GM23338 (cell line): ENCODE data around the gene CCDC69. TPM values are rescaled to one million over a fixed set of nuclear protein-coding genes. Genes with fewer than 3 reads are reported as not detected.

Experiments used
- ATAC-seq: fragments of 200-7000 bp; cut with Tn5 transposase; 3 replicates; pipeline ENCODE4 v1.9.1; 2020
- DNase-seq: peaks from one replicate; pipeline ENCODE4 v3.0.0-alpha.2; 2015; ENCODE audit warnings: low spot score
- H2AFZ ChIP-seq: fragments of 200-600 bp; sonication (generic); 2 replicates; pipeline ENCODE4 v1.8.0; 2016; ENCODE audit warnings: antibody characterized with exemption, mild to moderate bottlenecking, moderate library complexity
- H3F3A ChIP-seq: fragments of 200-600 bp; sonication (generic); replicated peaks from 2 replicates; pipeline ENCODE4 v1.8.0; 2017; ENCODE audit warnings: antibody characterized with exemption, mixed run types, low read depth
- H3K27ac ChIP-seq: fragments of 200-600 bp; sonication (generic); 2 replicates; pipeline ENCODE4 v1.6.1; 2016; ENCODE audit warnings: low read depth
- H3K27me3 ChIP-seq: fragments of 200-600 bp; sonication (generic); 2 replicates; pipeline ENCODE4 v1.8.0; 2016; ENCODE audit warnings: mild to moderate bottlenecking, mixed run types, moderate library complexity; ENCODE audit not compliant: insufficient read depth
- H3K36me3 ChIP-seq: fragments of 200-600 bp; sonication (generic); 2 replicates; pipeline ENCODE4 v1.8.0; 2016; ENCODE audit warnings: mild to moderate bottlenecking; ENCODE audit not compliant: insufficient read depth
- H3K4me1 ChIP-seq: fragments of 200-600 bp; sonication (generic); 2 replicates; pipeline ENCODE4 v1.8.0; 2016; ENCODE audit warnings: mild to moderate bottlenecking, moderate library complexity; ENCODE audit not compliant: insufficient read depth
- H3K4me2 ChIP-seq: fragments of 200-600 bp; sonication (generic); 2 replicates; pipeline ENCODE4 v1.7.1; 2017; ENCODE audit warnings: mixed run types
- H3K4me3 ChIP-seq: fragments of 200-600 bp; sonication (generic); 2 replicates; pipeline ENCODE4 v1.6.1; 2016; ENCODE audit warnings: mixed run types
- H3K79me2 ChIP-seq: fragments of 200-600 bp; sonication (generic); replicated peaks from 2 replicates; pipeline ENCODE4 v1.8.0; 2017; ENCODE audit warnings: mild to moderate bottlenecking; ENCODE audit not compliant: insufficient read depth
- H3K9me2 ChIP-seq: fragments of 200-600 bp; sonication (generic); 2 replicates; pipeline ENCODE4 v1.8.0; 2017; ENCODE audit not compliant: insufficient read depth
- H4K20me1 ChIP-seq: fragments of 200-600 bp; sonication (generic); replicated peaks from 2 replicates; pipeline ENCODE4 v1.8.0; 2017; ENCODE audit warnings: mild to moderate bottlenecking; ENCODE audit not compliant: insufficient read depth
- H3K27ac Mint-ChIP-seq: 2 replicates; pipeline ENCODE4 v1.8.0; 2020; ENCODE audit warnings: inconsistent platforms, mild to moderate bottlenecking, moderate library complexity, mixed read lengths
- H3K27me3 Mint-ChIP-seq: 3 replicates; pipeline ENCODE4 v1.8.0; 2022; ENCODE audit warnings: low read depth, mild to moderate bottlenecking, moderate library complexity, mixed read lengths, inconsistent platforms; ENCODE audit not compliant: insufficient read depth, poor library complexity
- H3K36me3 Mint-ChIP-seq: 3 replicates; pipeline ENCODE4 v1.8.0; 2021; ENCODE audit warnings: low read depth, mild to moderate bottlenecking, inconsistent platforms, moderate library complexity, mixed read lengths
- H3K4me1 Mint-ChIP-seq: 3 replicates; pipeline ENCODE4 v1.8.0; 2020; ENCODE audit warnings: mild to moderate bottlenecking, inconsistent platforms, mixed read lengths
- H3K4me3 Mint-ChIP-seq: 3 replicates; pipeline ENCODE4 v1.8.0; 2021; ENCODE audit warnings: moderate library complexity, mild to moderate bottlenecking, inconsistent platforms, mixed read lengths
- H3K9me3 Mint-ChIP-seq: 3 replicates; pipeline ENCODE4 v1.8.0; 2020; ENCODE audit warnings: moderate library complexity, mild to moderate bottlenecking, inconsistent platforms, mixed read lengths
- CREB1 ChIP-seq: fragments of 250-450 bp; sonication (Bioruptor Pico); IDR thresholded peaks from 2 replicates; pipeline ENCODE4 v1.5.0; 2020; ENCODE audit warnings: low read depth, mild to moderate bottlenecking, moderate library complexity
- EZH2 ChIP-seq: fragments of 200-600 bp; sonication (generic); IDR thresholded peaks from one replicate; pipeline ENCODE4 v1.8.0; 2017; ENCODE audit warnings: antibody characterized with exemption, mild to moderate bottlenecking, low read depth; ENCODE audit not compliant: unreplicated experiment
- EZH2phosphoT487 ChIP-seq: fragments of 200-600 bp; sonication (generic); IDR thresholded peaks from one replicate; pipeline ENCODE4 v1.8.1; 2018; ENCODE audit warnings: antibody characterized with exemption; ENCODE audit not compliant: unreplicated experiment
- NANOG ChIP-seq: IDR thresholded peaks from 2 replicates; pipeline ENCODE4 v1.6.1; 2016; ENCODE audit warnings: antibody characterized with exemption, borderline replicate concordance
- REST ChIP-seq: IDR thresholded peaks from one replicate; pipeline ENCODE4 v1.6.1; 2018; ENCODE audit warnings: antibody characterized with exemption; ENCODE audit not compliant: unreplicated experiment
- STAT1 ChIP-seq: IDR thresholded peaks from one replicate; pipeline ENCODE4 v1.6.1; 2016; ENCODE audit warnings: antibody characterized with exemption; ENCODE audit not compliant: unreplicated experiment
- ZNF114 ChIP-seq: fragments of 250-450 bp; sonication (Bioruptor Pico); IDR thresholded peaks from 2 replicates; pipeline ENCODE4 v1.5.0; 2020; ENCODE audit warnings: mild to moderate bottlenecking, moderate library complexity
- ZNF331 ChIP-seq: fragments of 250-450 bp; sonication (Bioruptor Pico); IDR thresholded peaks from 2 replicates; pipeline ENCODE4 v1.5.0; 2020; ENCODE audit warnings: low read depth, mild to moderate bottlenecking, moderate library complexity
- ZNF462 ChIP-seq: fragments of 250-450 bp; sonication (Bioruptor Pico); IDR thresholded peaks from 2 replicates; pipeline ENCODE4 v1.5.0; 2020; ENCODE audit warnings: mild to moderate bottlenecking, moderate library complexity
- polyA plus RNA-seq: library from polyadenylated mRNA; unstranded; fragments of >200 nt; fragmentation: Nextera tagmentation; extraction: Ambion mirVana; gene quantifications from 2 replicates; pipeline ENCODE4 v1.2.1, GENCODE V29; 2016
- total RNA-seq: library from RNA; depleted of rRNA; stranded (reverse); fragments of >200 nt; shearing (Covaris generic); gene quantifications from 2 replicates; pipeline ENCODE4 v1.2.3, GENCODE V29; 2014
- TF ChIP-seq, protein P1 (sequence below): IDR thresholded peaks from 2 replicates; pipeline ENCODE4 v1.6.1; 2016; ENCODE audit warnings: antibody characterized with exemption

CCDC69 gene
- total and polyA plus RNA-seq, 2 experiments from 2014 or later: 2.7 to 5.3 TPM

DNA sequence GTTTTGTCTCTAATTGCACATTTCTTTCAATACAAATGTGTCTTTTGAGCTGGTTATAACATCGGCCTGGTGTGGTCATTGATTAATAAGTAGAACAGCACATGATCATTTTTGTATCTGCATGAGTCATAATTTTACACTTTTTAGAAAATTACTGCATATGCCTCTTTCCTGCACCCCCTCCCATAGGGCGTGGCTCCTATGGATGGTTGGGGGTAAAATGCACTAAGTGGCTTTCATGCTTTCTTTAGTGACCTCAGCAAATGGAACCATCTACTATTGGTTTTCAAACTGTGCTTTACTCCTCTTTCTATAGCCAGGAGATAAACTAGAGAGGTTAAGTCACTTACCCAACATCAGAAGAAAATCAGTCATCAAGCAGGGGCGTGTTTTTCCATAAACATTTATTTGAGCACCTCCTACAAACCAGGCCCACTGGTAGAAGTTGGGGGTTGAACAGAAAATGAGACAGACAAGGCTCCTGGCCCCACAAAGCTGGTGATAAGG is 70.1 kb downstream of the CCDC69 start:
- no peaks in the 10 kb centered on the region for H3K36me3 ChIP-seq
- no peaks in the 10 kb centered on the region for H3K9me2 ChIP-seq
- H3K4me3 ChIP-seq: no peak overlapping the region
- H3K4me1 Mint-ChIP-seq: peaks cover 36% of the 10 kb centered on the region
- no peaks in the 10 kb centered on the region; the same call in 2 of the 3 replicates for H3K36me3 Mint-ChIP-seq
- H3K27ac Mint-ChIP-seq: no peak overlapping the region
- H3K4me1 ChIP-seq: peaks cover 24% of the 10 kb centered on the region
- H3K4me2 ChIP-seq: no peak overlapping the region
- H2AFZ ChIP-seq: no peak overlapping the region
- ATAC-seq (no peak), DNase-seq (no peak)
- peaks cover 5% of the 10 kb centered on the region; the same call in 1 of the 2 replicates for H3K27me3 ChIP-seq
- H3K4me3 Mint-ChIP-seq: no peak overlapping the region
- no peaks in the 10 kb centered on the region; the same call in 1 of the 2 replicates for H3F3A ChIP-seq
- H3K27ac ChIP-seq: no peak overlapping the region
- TF ChIP-seq EZH2 (no peak), EZH2phosphoT487 (no peak), ZNF331 (no peak), REST (no peak), CREB1 (no peak), NANOG (no peak), STAT1 (no peak)
- TF ChIP-seq, protein P1, sequence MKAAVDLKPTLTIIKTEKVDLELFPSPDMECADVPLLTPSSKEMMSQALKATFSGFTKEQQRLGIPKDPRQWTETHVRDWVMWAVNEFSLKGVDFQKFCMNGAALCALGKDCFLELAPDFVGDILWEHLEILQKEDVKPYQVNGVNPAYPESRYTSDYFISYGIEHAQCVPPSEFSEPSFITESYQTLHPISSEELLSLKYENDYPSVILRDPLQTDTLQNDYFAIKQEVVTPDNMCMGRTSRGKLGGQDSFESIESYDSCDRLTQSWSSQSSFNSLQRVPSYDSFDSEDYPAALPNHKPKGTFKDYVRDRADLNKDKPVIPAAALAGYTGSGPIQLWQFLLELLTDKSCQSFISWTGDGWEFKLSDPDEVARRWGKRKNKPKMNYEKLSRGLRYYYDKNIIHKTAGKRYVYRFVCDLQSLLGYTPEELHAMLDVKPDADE: no peak
- peaks cover 19% of the 10 kb centered on the region for H4K20me1 ChIP-seq
- H3K27me3 Mint-ChIP-seq: peaks cover 2% of the 10 kb centered on the region
- no peaks in the 10 kb centered on the region for H3K9me3 Mint-ChIP-seq
- H3K79me2 ChIP-seq: peaks cover 24% of the 10 kb centered on the region

DNA sequence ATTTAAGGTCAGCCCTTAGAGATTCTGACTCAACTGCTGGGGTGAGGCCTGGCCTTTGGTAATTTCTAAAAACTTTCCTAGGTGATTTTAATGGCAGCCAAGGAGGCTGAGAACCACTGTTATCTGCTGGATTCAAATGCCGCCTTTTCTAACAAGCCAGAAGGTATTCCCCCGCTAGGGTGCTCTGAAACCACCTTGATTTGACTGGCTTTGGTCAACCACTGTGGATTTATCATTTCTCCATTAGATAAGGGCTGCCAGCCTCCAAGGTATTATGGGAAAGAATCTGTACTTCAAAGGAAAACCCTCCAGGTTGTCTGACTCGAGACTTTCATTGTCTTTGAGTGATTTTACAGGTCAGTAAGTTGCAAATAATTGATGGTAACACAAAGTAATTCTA is 70.6 kb downstream of the CCDC69 start:
- Mint-ChIP-seq H3K27ac (no peak overlapping the region), H3K4me3 (no peak overlapping the region), H3K36me3 (no peaks in the 10 kb centered on the region; the same call in 2 of the 3 replicates), H3K4me1 (peaks cover 32% of the 10 kb centered on the region), H3K27me3 (peaks cover 2% of the 10 kb centered on the region), H3K9me3 (no peaks in the 10 kb centered on the region)
- no peaks in the 10 kb centered on the region; the same call in 1 of the 2 replicates for H3F3A ChIP-seq
- H3K27ac ChIP-seq: no peak overlapping the region
- no peak overlapping the region for H3K4me2 ChIP-seq
- H4K20me1 ChIP-seq: peaks cover 19% of the 10 kb centered on the region
- H3K4me3 ChIP-seq: no peak overlapping the region
- DNase-seq (no peak), ATAC-seq (no peak)
- H3K79me2 ChIP-seq: peaks cover 24% of the 10 kb centered on the region
- H3K27me3 ChIP-seq: no peaks in the 10 kb centered on the region
- no peaks in the 10 kb centered on the region for H3K36me3 ChIP-seq
- no peaks in the 10 kb centered on the region for H3K9me2 ChIP-seq
- H2AFZ ChIP-seq: no peak overlapping the region
- H3K4me1 ChIP-seq: peaks cover 19% of the 10 kb centered on the region
- TF ChIP-seq STAT1 (no peak), ZNF462 (CRISPR knock-in tag) (no peak), ZNF331 (no peak), ZNF114 (CRISPR knock-in tag) (no peak), CREB1 (no peak)
- TF ChIP-seq, protein P1: no peak
